ENCODE data around the gene FOXN1. TPM values are rescaled to one million over a fixed set of nuclear protein-coding genes. Genes with fewer than 3 reads are reported as not detected.

Gene FOXN1
- total RNA-seq, 2 donors from 2014 or later: 0.32 TPM; not detected in 1

GRCh38 chr17:28547623-28548416 is 41.7 kb downstream of the FOXN1 start:
- DNase-seq: peak; percentile 91
- no peaks in the 10 kb centered on the region for H3K9me3 ChIP-seq
- peak overlapping the region; percentile 44 for H3K27ac ChIP-seq
- peak overlapping the region in 1 of 2 donors; percentile 17 for H3K9ac ChIP-seq (ENCODE audit: low read depth in 2 of 2, low read length in 2 of 2)
- no peaks in the 10 kb centered on the region for H3K36me3 ChIP-seq
- no peaks in the 10 kb centered on the region for H3K4me1 ChIP-seq
- no peak overlapping the region for H3K4me3 ChIP-seq
- H3K27me3 ChIP-seq: no peaks in the 10 kb centered on the region
- intact Hi-C loops (cut with DNase I): loop anchor here (2.0 kb wide), 1 partner anchor 65 kb away; no protein-coding TSS in a partner anchor
- TF ChIP-seq CTCF (IDR thresholded peaks at IDR 0.05): peak; percentile 97

- no peak for DNase-seq
- peak; percentile 29 for TF ChIP-seq CTCF (IDR thresholded peaks at IDR 0.05)
- Histone ChIP-seq H3K27me3 (no peaks in the 10 kb centered on the region), H3K36me3 (no peaks in the 10 kb centered on the region), H3K9ac (ENCODE audit: low read depth in 2 of 2, low read length in 2 of 2) (no peak overlapping the region), H3K9me3 (no peaks in the 10 kb centered on the region), H3K4me3 (no peak overlapping the region), H3K27ac (no peak overlapping the region), H3K4me1 (no peaks in the 10 kb centered on the region)
- intact Hi-C loops (cut with DNase I): loop anchor here (2.0 kb wide), 1 partner anchor 64 kb away; no protein-coding TSS in a partner anchor
Measured at GRCh38 chr17:28548417-28549130, 42.4 kb downstream of the FOXN1 start.

GRCh38 chr17:28549236-28550132 is 43.3 kb downstream of the FOXN1 start:
- intact Hi-C loops (cut with DNase I): loop anchor here (2.0 kb wide), 1 partner anchor 63 kb away; no protein-coding TSS in a partner anchor

GRCh38 chr17:28550858-28551257 is 44.7 kb downstream of the FOXN1 start:
- H3K4me1 ChIP-seq: no peaks in the 10 kb centered on the region
- no peaks in the 10 kb centered on the region for H3K27me3 ChIP-seq
- no peak overlapping the region for H3K9ac ChIP-seq (ENCODE audit: low read depth in 2 of 2, low read length in 2 of 2)
- no peak for TF ChIP-seq CTCF (IDR thresholded peaks at IDR 0.05)
- H3K36me3 ChIP-seq: no peaks in the 10 kb centered on the region
- DNase-seq: no peak
- intact Hi-C loops (cut with DNase I): no loop called here
- no peak overlapping the region for H3K4me3 ChIP-seq
- no peaks in the 10 kb centered on the region for H3K9me3 ChIP-seq
- H3K27ac ChIP-seq: no peak overlapping the region

More at GRCh38 chr17:28549236-28550132, 43.3 kb downstream of the FOXN1 start:
- no peaks in the 10 kb centered on the region for H3K9me3 ChIP-seq
- TF ChIP-seq CTCF (IDR thresholded peaks at IDR 0.05): no peak
- DNase-seq: no peak
- H3K36me3 ChIP-seq: no peaks in the 10 kb centered on the region
- H3K4me3 ChIP-seq: no peak overlapping the region
- H3K9ac ChIP-seq (ENCODE audit: low read depth in 2 of 2, low read length in 2 of 2): no peak overlapping the region
- no peaks in the 10 kb centered on the region for H3K27me3 ChIP-seq
- H3K4me1 ChIP-seq: no peaks in the 10 kb centered on the region
- H3K27ac ChIP-seq: no peak overlapping the region
